Right lobe of liver (tissue), 6 donors: Measurements from ENCODE around the gene CAPN10. TPM values are rescaled to one million over a fixed set of nuclear protein-coding genes. Genes with fewer than 3 reads are reported as not detected.
"Not testable (repeated sequence)": the region's sequence is repeated elsewhere in the genome, so short reads cannot be mapped to it uniquely, and the experiment has no call there.

ENCODE experiments used
- ATAC-seq, 4 donors: fragments of 200-7000 bp; cut with Tn5 transposase; one replicate each; pipeline ENCODE4 v1.9.1; 2020; ENCODE audit warnings: mild to moderate bottlenecking in 4 of 4, moderate library complexity in 4 of 4
- DNase-seq, 3 donors: peaks; one replicate each; pipeline ENCODE4 v3.0.0-alpha.2; 2020
- H3K27ac ChIP-seq, 3 donors: fragments of 200-600 bp; one replicate each; pipeline ENCODE4 v1.8.0; 2022
- H3K27me3 ChIP-seq, 2 donors: fragments of 200-600 bp; one replicate each; pipeline ENCODE4 v1.8.0; 2022
- H3K36me3 ChIP-seq, 4 donors: fragments of 200-600 bp; sonication (generic) in 1 of 4; one replicate each; pipeline versions ENCODE4 v1.5.1 to v1.8.0; 2017 to 2022; ENCODE audit warnings: control low read depth in 1 of 4
- H3K4me1 ChIP-seq, 4 donors: fragments of 200-600 bp; sonication (generic) in 1 of 4; one replicate each; pipeline versions ENCODE4 v1.5.1 to v1.8.0; 2017 to 2022; ENCODE audit warnings: control low read depth in 1 of 4
- H3K4me3 ChIP-seq, 3 donors: fragments of 200-600 bp; one replicate each; pipeline ENCODE4 v1.8.0; 2022
- H3K9me3 ChIP-seq, 4 donors: fragments of 200-600 bp; sonication (generic) in 1 of 4; one replicate each; pipeline versions ENCODE4 v1.5.1 to v1.8.0; 2017 to 2022; ENCODE audit warnings: control low read depth in 1 of 4
- CTCF ChIP-seq, 4 donors: fragments of 200-600 bp in 3 of 4; fragments of 450-650 bp in 1 of 4; IDR thresholded peaks; one replicate each; pipeline versions ENCODE4 v1.5.1 to v1.8.0; 2016 to 2022; ENCODE audit warnings: antibody characterized with exemption in 4 of 4, mild to moderate bottlenecking in 2 of 4
- POLR2A ChIP-seq: fragments of 450-650 bp; IDR thresholded peaks from one replicate; pipeline ENCODE4 v1.6.1; 2017; ENCODE audit warnings: antibody characterized with exemption, mild to moderate bottlenecking
- WGBS: methylation state at CpG from one replicate; pipeline ENCODE4 v1.1.6; 2018; ENCODE audit warnings: low coverage, low lambda C conversion rate; ENCODE audit not compliant: insufficient coverage; ENCODE audit errors: missing lambda C conversion rate; 5-methylcytosine and 5-hydroxymethylcytosine counted together
- intact Hi-C, 2 donors: fragments of 100-400 bp; cut with DNase I; formaldehyde crosslinking; loops; one replicate each; pipeline versions ENCODE4 v1.11.2 to v1.14.1; 2022
- total RNA-seq, 6 experiments: library from RNA; depleted of rRNA in 2 of 6; stranded (reverse); fragments of >200 nt in 2 of 6; fragmentation: NEBNext Ultra II Directional in 3 of 6; extraction: Animal tissue kit (Norgen Biotek cat#: 25700) in 3 of 6; gene quantifications; one replicate each; pipeline versions ENCODE4 v1.1.0 to v1.2.4, GENCODE V29; 2016 to 2023
- donor health status: DM: no; HTN: yes; CAD: no.
- donor health status: DM: no; HTN: no; CAD: no.
- donor health status: DM: no; HTN: no; CAD: no.
- donor health status: DM: no; HTN: yes; CAD: no.
- donor health status: DM: no; HTN: yes; CAD: no.

Gene CAPN10
- total RNA-seq, 6 experiments from 2014 or later = 7.2 to 13.8 (median 9.1) TPM

GRCh38 chr2:240561325-240561971 is 25.1 kb upstream of the CAPN10 start:
- intact Hi-C loops = no loop called here
- DNase-seq (no peak), ATAC-seq (peak in 1 of 4 donors; percentile 0)
- TF ChIP-seq POLR2A (no peak), CTCF (IDR thresholded peaks at IDR 0.05) (no peak)
- 35% methylated on average over 9 of the region's 14 CpGs for WGBS
- Histone ChIP-seq H3K4me1 (peaks cover 0 to 44% (median 20%) of the 10 kb centered on the region in 4 donors), H3K27ac (peak overlapping the region; percentile 63 to 99 (median 81)), H3K9me3 (no peaks in the 10 kb centered on the region), H3K27me3 (no peaks in the 10 kb centered on the region), H3K4me3 (peak overlapping the region; percentile 28 to 94 (median 88)), H3K36me3 (no peaks in the 10 kb centered on the region)

- H3K27me3 ChIP-seq, DNase-seq, H3K36me3 ChIP-seq, H3K4me3 ChIP-seq, ATAC-seq, H3K9me3 ChIP-seq, H3K27ac ChIP-seq, intact Hi-C loops: not testable (repeated sequence)
- 91% methylated on average over 14 of the region's 17 CpGs for whole genome bisulfite sequencing
- peaks cover 0 to 47% (median 23%) of the 10 kb centered on the region in 4 donors for H3K4me1 ChIP-seq
Observed at GRCh38 chr2:240563231-240563630, 23.3 kb upstream of the CAPN10 start.

DNA sequence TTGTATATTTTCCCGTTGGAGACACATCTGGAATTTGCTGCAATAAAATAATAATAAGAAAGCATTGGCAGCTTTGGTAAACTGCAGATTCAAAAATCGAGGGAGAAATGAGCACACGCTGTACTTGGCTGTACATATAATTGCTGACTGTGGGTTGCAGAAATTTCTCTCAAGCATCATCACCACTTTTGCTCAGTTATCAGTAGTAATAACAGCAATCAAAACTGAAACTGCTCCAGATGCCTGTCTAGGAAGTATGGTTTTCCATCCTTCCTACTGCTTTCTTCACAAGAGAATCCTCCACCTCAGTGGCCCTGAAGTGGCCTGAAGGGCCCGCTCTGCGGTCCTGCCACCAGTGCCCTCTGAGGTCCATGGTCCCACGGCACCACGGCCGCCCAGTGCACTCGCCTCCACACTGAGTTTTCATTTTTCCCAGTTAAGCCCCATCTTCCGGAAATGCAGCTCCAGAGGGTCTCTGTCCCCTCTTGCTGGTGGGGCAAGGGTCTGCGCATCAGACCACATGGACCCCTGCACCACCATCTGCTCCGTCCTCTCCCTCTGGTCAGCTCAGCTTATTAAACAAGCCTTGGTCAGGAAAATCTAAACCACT is 22.5 kb upstream of the CAPN10 start:
- ATAC-seq = no peak

DNA sequence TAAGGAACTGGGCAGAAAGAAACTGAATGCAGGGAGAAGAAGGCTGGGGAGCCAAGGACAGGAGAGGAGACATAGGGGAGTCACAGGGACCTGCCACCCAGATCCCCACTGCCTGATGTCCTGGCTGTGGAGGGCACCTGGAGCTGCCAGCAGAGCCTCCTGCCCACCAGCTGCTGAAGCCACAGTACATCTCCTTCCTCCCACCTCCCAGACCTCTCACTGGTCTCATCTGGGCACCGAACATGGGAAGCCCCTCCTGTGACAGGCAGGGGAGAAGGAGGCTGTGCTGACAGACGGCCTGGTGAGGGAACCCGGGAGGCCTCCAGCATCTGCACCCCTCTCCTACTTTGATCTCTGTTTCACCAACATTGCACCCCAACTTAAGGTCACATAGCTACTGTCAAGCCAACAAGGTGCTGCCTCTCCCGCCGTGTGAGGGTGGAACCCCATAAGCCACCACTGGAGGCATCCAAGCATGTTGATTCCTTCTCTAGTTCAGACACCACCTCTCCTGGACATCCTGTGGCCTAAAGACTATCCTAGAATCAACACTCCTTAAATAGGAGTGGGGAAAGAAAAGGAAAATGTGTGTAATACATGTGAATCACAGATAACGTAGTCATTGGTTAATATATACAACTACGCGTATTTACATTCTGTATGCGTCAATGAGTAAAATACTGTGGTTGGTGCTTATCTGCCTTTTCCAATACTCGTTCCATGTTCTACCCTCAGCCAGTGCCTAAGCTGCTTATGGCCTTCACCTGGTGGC is 21.8 kb upstream of the CAPN10 start:
- DNase-seq = peak in 1 of 3 donors; percentile 35
- intact Hi-C loops = no loop called here

More for the DNA sequence above, 22.5 kb upstream of the CAPN10 start:
- H3K36me3 ChIP-seq = no peaks in the 10 kb centered on the region
- WGBS = 86% methylated on average over 8 of the region's 12 CpGs
- no peak overlapping the region for H3K27ac ChIP-seq
- intact Hi-C loops = no loop called here
- DNase-seq = no peak
- no peaks in the 10 kb centered on the region for H3K27me3 ChIP-seq
- H3K4me3 ChIP-seq = no peak overlapping the region
- H3K4me1 ChIP-seq = peaks cover 0 to 44% (median 23%) of the 10 kb centered on the region in 4 donors
- TF ChIP-seq POLR2A (no peak), CTCF (IDR thresholded peaks at IDR 0.05) (no peak)
- H3K9me3 ChIP-seq = no peaks in the 10 kb centered on the region

More for the DNA sequence above, 21.8 kb upstream of the CAPN10 start:
- 72% methylated on average over 9 of the region's 10 CpGs for WGBS
- peak overlapping the region in 2 of 3 donors; percentile 73 to 83 for H3K27ac ChIP-seq
- no peak overlapping the region for H3K4me3 ChIP-seq
- ATAC-seq = no peak
- TF ChIP-seq CTCF (IDR thresholded peaks at IDR 0.05) (peak in 1 of 4 donors; percentile 6), POLR2A (no peak)
- H3K4me1 ChIP-seq = peaks cover 0 to 44% (median 22%) of the 10 kb centered on the region in 4 donors
- H3K36me3 ChIP-seq = no peaks in the 10 kb centered on the region
- H3K9me3 ChIP-seq = no peaks in the 10 kb centered on the region
- no peaks in the 10 kb centered on the region for H3K27me3 ChIP-seq
